CD4-positive, alpha-beta T cell treated with Interleukin-4 for 1 hour (primary cell): ENCODE results near the gene SLC4A5.
"Not testable (repeated sequence)": the region's sequence is repeated elsewhere in the genome, so short reads cannot be mapped to it uniquely, and the experiment has no call there.

ENCODE experiments used
- DNase-seq, 2 donors: peaks; one replicate each; pipeline ENCODE4 v3.0.0-alpha.2; 2020 to 2022

SLC4A5 gene

DNA sequence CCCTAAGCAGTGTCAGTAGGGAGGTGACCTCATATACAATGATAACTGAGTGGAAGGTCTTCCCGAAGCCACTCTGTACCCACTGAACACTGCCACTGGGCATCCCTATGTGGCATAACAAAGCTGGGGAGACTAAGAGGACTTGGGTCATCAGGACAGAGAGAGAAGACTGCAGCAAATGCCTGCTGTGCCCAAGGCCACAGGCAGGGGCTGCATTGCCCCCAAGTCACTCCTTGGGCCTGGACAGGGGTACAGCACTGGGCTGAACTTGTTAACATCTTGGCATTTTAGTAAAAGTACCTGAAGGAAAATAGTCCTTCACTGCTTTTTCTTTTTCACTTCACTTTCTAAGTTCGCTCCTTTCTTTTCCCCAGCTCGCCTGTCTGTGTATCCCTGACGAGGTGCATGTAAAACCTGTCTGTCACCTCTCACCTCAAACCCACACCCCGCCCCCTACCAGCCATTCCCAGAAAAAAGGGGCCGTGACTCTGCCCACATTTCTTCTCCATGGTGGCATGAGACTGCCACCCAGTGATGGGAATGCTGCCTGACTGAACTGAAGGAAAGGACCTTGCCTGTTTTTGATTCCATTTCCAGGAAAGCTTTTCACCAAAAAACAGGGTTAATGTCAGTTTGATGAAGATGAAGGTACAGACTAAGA is 81.9 kb downstream of the SLC4A5 start:
- no peak for DNase-seq

DNA sequence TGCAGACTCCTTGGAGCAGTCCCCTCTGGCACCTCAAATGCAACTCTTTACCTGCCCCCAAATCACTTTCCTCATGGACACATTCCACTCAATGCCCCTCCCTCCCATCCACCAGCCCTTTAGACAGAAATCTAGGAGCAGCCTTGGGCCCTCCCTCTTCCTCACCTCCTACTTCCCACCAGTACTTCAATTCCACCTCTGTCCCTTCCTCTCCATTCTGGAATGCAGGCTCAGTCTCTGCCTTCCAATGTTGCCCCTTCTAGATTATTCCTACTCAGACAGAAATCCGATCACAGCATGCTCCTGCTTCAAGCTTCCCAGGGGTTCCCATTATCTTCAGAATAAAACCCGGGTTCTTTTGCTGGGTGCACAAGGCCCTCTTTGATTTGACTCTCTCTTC is 82.7 kb downstream of the SLC4A5 start:
- DNase-seq: no peak

- no peak for DNase-seq
Observed at GRCh38 chr2:74259733-74260132, 83.5 kb downstream of the SLC4A5 start.

- no peak for DNase-seq
Observed at GRCh38 chr2:74259191-74259590, 84.0 kb downstream of the SLC4A5 start.

DNA sequence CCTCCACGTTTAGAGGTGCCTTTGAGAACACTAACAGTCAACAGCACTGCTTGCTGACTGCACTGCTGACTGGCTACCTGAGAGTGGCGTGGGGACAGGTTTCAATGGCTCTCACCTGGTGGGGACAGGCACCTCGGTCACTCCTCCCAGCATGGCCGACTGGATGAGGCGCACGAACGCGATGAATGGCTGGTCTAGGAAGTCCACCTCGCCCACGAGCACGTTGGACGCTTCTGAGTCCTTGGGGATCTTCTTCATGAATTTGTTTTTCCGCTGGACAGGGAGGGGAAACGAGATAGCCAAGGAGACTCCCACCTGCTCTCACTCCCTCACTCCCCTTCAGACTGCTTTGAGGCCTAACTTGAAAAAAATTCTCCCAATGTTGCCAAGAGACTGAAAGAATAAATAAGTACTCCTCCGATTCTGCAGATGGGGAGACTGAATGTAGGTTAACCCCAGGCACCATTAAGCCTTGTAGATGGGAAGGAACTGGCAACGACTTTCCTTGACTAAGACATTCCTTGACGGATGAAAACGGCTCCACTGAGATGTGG is 87.5 kb downstream of the SLC4A5 start:
- no peak for DNase-seq

DNA sequence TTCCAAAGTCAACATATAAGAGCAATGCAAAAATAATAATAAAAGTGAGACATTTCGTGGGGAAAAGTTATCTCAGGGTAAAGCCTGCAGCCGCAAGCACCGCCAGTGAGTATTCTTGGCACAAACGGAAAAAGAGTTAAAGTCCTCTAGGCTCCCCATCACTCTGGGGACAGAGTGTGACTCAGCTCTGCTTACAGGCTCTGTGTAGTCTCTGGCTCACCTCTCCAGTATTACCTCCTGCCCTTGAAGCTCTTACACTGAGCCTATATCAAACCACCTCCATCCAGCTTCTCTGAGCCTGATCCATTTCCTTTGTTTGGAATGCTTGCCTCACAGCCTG is 89.3 kb downstream of the SLC4A5 start:
- DNase-seq: no peak

- DNase-seq: no peak
Observed at GRCh38 chr2:74253306-74253970, 89.8 kb downstream of the SLC4A5 start.

GRCh38 chr2:74252862-74253261 is 90.4 kb downstream of the SLC4A5 start:
- no peak for DNase-seq

- no peak for DNase-seq
Observed at GRCh38 chr2:74252036-74252435, 91.2 kb downstream of the SLC4A5 start.

DNA sequence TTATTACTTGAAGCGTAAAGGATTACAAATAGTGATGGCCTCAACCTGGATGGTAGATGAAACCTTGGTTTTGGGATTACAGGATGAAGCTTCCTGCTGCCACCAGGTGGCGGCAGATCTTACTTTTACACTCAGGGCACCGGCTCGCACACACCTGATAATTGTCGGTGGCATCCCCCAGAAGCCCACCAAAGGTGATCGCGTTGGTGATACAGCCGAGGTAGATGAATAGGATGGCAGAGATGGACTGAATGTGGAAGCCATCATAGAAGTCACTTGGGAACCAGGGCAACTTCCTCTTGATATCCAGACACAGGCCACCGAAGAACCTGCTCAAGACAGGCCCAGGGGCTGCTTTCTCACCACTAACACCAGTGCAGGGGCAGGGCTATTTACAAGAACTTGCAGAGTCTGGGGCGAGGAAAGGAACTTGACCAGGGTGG is 93.0 kb downstream of the SLC4A5 start:
- DNase-seq: peak; percentile 60 to 64

GRCh38 chr2:74249406-74250122 is 93.7 kb downstream of the SLC4A5 start:
- no peak for DNase-seq

- DNase-seq: no peak
Observed at GRCh38 chr2:74246496-74247195, 96.6 kb downstream of the SLC4A5 start.

DNA sequence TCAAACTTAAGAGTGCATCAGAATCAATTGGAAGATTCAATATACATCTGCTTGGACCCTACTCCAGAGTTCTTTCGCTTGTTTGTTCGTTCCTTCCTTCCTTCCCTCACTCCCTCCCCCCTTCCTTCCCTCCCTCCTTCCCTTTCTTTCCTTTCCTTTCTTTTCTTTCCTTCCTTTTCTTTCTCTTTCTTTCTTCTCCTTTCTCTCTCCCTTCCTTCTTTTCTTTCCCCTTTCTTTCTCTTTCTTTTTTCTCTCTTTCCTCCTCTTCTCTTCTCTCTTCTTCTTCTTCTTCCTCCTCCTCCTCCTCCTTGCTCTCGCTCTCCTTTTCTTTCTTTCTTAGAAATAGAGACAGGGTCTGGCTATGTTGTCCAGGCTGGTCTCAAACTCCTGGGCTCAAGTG is 98.9 kb downstream of the SLC4A5 start:
- no peak for DNase-seq

- DNase-seq: no peak
Observed at GRCh38 chr2:74242354-74243071, 100.7 kb downstream of the SLC4A5 start.

- no peak for DNase-seq
Observed at GRCh38 chr2:74239346-74239745, 103.9 kb downstream of the SLC4A5 start.

GRCh38 chr2:74238879-74239278 is 104.3 kb downstream of the SLC4A5 start:
- no peak for DNase-seq

GRCh38 chr2:74235041-74235440 is 108.2 kb downstream of the SLC4A5 start:
- no peak for DNase-seq

GRCh38 chr2:74233648-74234047 is 109.6 kb downstream of the SLC4A5 start:
- DNase-seq: no peak

DNA sequence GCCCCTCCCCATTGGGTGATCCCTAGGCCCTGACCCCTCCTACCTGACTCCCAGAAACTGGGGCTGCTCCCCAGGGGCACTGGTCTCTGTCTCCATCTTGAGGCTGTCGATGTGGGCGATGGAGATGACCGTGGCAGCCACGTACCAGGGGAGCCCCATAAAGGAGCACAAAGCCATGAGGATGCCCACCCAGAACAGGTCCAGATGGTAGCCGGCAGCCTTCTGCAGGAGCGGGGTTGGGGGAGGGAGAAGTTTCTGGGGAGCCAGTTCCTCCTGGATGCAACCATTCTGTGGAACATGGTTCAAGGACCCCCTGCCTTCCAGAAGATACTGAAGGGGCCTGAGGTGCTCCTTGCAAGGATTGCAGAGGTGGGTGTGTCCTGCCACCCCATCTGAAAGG is 110.8 kb downstream of the SLC4A5 start:
- no peak for DNase-seq

- not testable (repeated sequence) for DNase-seq
Observed at GRCh38 chr2:74229865-74230264, 113.4 kb downstream of the SLC4A5 start.

DNA sequence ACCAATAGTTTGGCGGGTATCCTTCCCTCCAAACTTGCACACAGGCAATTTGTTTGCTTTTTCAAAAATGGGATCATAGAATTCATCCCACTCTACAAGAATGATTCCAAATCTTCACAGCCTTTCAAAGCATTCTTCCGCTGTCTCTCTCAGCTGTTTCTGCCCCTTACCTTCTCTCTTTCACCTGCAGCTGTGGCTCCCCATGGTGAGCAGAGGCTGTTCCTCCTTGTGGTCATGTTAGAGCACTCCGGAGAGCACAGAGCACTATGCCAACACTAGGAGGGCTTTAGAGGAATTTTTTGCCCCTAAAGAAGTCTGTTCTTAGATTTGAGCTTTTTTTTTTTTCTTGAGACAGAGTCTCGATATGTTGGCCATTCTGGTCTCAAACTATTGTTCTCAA is 114.4 kb downstream of the SLC4A5 start:
- no peak for DNase-seq

GRCh38 chr2:74227646-74228045 is 115.6 kb downstream of the SLC4A5 start:
- DNase-seq: no peak
